ENCODE results near the gene CALML3.

Gene CALML3

GRCh38 chr10:5559642-5560141 lies 34.9 kb downstream of the CALML3 start:
- no peak for DNase-seq
- Mint-ChIP-seq H3K9me3 (no peaks in the 10 kb centered on the region), H3K36me3 (ENCODE audit: insufficient read depth) (no peaks in the 10 kb centered on the region), H3K27me3 (peaks cover 19 to 57% of the 10 kb centered on the region in 2 donors), H3K27ac (no peak overlapping the region), H3K4me3 (no peak overlapping the region), H3K4me1 (ENCODE audit: low read depth in 2 of 2) (peaks cover 0 to 7% of the 10 kb centered on the region in 2 donors)
- no peak for ATAC-seq (replicated peaks)

GRCh38 chr10:5560142-5560816 lies 35.5 kb downstream of the CALML3 start:
- no peak overlapping the region for H3K4me3 Mint-ChIP-seq
- H3K36me3 Mint-ChIP-seq (ENCODE audit: insufficient read depth), result no peaks in the 10 kb centered on the region
- DNase-seq (no peak), ATAC-seq (replicated peaks) (no peak)
- no peaks in the 10 kb centered on the region for H3K9me3 Mint-ChIP-seq
- peaks cover 0 to 13% of the 10 kb centered on the region in 2 donors for H3K4me1 Mint-ChIP-seq (ENCODE audit: low read depth in 2 of 2)
- peaks cover 24 to 62% of the 10 kb centered on the region in 2 donors for H3K27me3 Mint-ChIP-seq
- no peak overlapping the region for H3K27ac Mint-ChIP-seq

DNA sequence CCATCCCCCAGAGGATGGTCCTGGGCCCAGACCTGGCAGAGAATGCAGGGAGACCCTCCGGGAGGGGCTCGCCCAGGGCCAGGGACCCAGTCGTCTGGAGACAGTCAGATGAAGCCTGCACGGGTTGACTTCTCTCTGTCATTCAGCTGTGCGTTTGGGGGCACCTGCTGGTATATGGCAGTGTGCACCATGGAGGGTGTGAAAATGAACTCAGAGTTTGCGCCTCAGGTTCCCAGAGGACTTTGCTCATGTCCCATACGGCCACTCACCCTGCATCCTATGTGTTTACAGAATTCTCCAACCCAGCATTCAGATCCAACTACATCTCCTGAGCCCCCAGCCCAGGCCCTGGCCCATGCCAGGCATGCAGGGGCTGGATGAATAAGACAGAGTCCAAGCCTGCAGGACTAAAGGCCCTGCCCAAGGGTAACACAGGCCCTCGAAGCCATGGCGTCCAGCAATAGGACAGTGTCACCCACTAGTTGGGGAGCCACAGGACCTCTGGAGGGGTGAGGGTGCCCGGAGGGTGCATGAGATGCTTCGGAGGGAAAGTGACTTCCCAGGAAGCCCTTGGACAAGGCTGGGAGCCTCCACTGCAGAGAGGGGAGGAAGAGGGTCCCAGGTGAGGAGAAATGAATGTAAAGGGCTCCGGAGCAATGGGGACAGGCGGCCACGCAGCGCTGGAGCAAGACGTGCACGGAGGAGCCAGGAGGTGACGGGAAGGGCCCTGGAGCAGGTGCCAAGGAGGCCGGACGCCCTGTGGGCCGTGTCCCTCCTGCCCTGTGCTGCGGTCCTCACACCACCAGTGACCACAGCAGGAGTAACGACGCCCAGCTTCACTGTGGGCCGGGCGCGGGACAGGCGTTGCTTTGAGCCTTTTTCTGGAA lies 36.3 kb downstream of the CALML3 start:
- peaks cover 0 to 13% of the 10 kb centered on the region in 2 donors for H3K4me1 Mint-ChIP-seq (ENCODE audit: low read depth in 2 of 2)
- DNase-seq, result no peak
- H3K9me3 Mint-ChIP-seq, result no peaks in the 10 kb centered on the region
- no peak overlapping the region for H3K27ac Mint-ChIP-seq
- H3K27me3 Mint-ChIP-seq, result peaks cover 24 to 66% of the 10 kb centered on the region in 2 donors
- no peaks in the 10 kb centered on the region for H3K36me3 Mint-ChIP-seq (ENCODE audit: insufficient read depth)
- H3K4me3 Mint-ChIP-seq, result no peak overlapping the region
- ATAC-seq (replicated peaks), result no peak

DNA sequence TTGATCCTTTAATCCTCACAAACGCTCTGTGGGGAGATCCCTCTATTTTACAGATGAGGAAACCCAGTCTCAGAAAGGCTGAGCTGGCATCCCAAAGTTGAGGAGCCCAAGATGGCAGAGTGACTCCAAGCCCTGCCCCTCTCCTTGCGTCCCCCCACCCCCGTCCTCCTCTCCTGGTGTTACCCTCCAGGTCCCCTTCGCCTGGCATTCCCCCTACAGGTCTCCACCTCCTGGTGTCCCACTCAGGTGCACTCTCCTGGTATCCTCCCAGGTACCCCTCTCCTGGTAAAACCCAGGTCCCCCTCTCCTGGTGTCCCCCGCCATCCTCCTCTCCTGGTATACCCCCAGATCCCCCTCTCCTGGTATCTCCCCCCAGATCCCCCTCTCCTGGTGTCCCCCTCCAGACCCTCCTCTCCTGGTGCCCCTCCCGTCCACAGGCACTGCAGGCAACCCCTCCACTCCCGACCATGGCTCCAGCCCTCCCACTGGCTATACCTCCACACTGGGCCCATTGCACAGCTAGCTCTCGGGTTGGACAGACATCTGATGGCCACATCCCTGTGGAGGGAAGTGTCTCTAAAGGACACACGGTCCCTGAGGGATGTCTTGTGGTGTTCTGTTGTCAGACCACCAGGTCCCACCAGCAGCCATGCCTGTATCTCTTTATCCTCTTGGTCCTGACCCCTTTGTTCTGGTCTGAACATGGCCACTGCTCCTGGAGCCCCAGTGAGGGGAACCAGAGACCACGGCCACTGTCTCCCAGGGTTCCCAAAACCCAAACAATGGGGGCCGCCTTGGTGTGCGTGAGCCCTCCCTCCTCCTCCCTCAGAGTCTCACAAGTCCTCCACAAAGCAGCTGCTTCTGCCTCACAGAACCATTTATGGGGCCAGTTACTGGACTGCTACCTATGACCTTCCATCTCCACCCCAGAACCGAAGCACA lies 37.2 kb downstream of the CALML3 start:
- H3K4me3 Mint-ChIP-seq, result no peak overlapping the region
- peaks cover 24 to 68% of the 10 kb centered on the region in 2 donors for H3K27me3 Mint-ChIP-seq
- no peak overlapping the region for H3K27ac Mint-ChIP-seq

GRCh38 chr10:5563321-5563961 lies 38.7 kb downstream of the CALML3 start:
- no peaks in the 10 kb centered on the region for H3K36me3 Mint-ChIP-seq (ENCODE audit: insufficient read depth)

More for the DNA sequence above, 37.2 kb downstream of the CALML3 start:
- H3K9me3 Mint-ChIP-seq, result no peaks in the 10 kb centered on the region
- no peak for DNase-seq
- no peaks in the 10 kb centered on the region for H3K36me3 Mint-ChIP-seq (ENCODE audit: insufficient read depth)
- ATAC-seq (replicated peaks), result no peak
- H3K4me1 Mint-ChIP-seq (ENCODE audit: low read depth in 2 of 2), result peaks cover 0 to 13% of the 10 kb centered on the region in 2 donors

GRCh38 chr10:5563991-5564536 lies 39.3 kb downstream of the CALML3 start:
- H3K9me3 Mint-ChIP-seq, result peaks cover 0 to 5% of the 10 kb centered on the region in 2 donors
- peaks cover 24 to 60% of the 10 kb centered on the region in 2 donors for H3K27me3 Mint-ChIP-seq
- peak in 2 of 3 experiments; percentile 10 to 21 for DNase-seq
- H3K4me3 Mint-ChIP-seq, result peak overlapping the region; percentile 74 to 83
- peak; percentile 75 for ATAC-seq (replicated peaks)
- H3K36me3 Mint-ChIP-seq (ENCODE audit: insufficient read depth), result no peaks in the 10 kb centered on the region
- H3K4me1 Mint-ChIP-seq (ENCODE audit: low read depth in 2 of 2), result peaks cover 0 to 13% of the 10 kb centered on the region in 2 donors
- peak overlapping the region; percentile 78 to 88 for H3K27ac Mint-ChIP-seq

More at GRCh38 chr10:5563321-5563961, 38.7 kb downstream of the CALML3 start:
- Mint-ChIP-seq H3K27me3 (peaks cover 24 to 60% of the 10 kb centered on the region in 2 donors), H3K4me3 (no peak overlapping the region), H3K9me3 (no peaks in the 10 kb centered on the region), H3K27ac (peak overlapping the region; percentile 78 to 88), H3K4me1 (ENCODE audit: low read depth in 2 of 2) (peaks cover 0 to 13% of the 10 kb centered on the region in 2 donors)
- DNase-seq (no peak), ATAC-seq (replicated peaks) (no peak)

DNA sequence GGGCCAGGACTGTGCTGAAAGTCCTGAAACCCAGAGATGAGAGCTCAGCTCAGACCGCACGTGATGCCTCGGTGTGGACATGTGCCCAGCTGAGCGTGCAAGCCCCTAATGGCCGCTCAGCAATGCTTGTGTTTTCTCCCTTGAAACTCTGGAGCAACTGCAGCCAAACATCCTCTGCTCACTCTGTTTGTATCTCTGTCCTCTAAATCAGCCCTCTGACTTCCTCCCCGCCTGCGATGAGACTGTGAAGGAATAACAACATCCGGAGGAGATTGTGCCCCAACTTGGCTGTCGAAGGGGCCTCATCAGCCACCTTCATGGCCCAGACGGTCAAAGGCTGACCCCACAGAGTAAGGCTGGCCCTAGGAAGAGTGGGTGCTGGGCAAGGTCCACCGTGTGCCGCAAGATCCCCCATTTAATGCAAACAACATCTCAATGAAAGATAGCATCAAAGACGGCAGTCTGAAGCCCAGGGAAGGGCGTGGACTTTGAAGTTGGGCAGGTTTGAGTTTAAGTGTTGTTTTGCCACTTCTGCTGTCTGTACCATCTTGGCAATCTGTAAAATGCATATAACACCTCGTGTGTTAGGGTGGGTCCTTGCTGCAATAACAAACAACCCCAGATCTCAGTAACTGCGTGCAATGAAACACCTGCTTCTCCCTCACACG lies 39.9 kb downstream of the CALML3 start:
- peak; percentile 61 for ATAC-seq (replicated peaks)
- Mint-ChIP-seq H3K9me3 (peaks cover 0 to 9% of the 10 kb centered on the region in 2 donors), H3K27me3 (peaks cover 24 to 55% of the 10 kb centered on the region in 2 donors), H3K36me3 (ENCODE audit: insufficient read depth) (no peaks in the 10 kb centered on the region), H3K27ac (peak overlapping the region; percentile 78 to 88), H3K4me1 (ENCODE audit: low read depth in 2 of 2) (peaks cover 0 to 15% of the 10 kb centered on the region in 2 donors), H3K4me3 (peak overlapping the region; percentile 74 to 83)
- DNase-seq, result no peak

DNA sequence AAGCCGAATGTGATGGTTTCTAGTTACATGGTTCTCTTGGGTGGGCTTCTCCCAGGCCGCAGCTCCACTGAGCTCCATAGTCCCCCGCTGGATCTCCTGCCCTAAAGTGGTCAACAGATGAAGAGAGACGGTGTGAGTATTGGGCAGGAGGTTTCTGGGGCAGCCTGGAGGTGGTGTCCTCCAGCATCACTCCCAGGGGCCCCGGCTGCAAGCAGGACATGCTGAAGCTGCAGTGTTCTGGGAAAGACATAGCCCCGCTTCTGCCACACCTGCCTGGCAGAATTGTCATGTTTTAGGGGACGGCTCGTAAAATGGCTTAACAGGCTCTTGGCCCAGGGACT lies 40.4 kb downstream of the CALML3 start:
- peak overlapping the region; percentile 78 to 88 for H3K27ac Mint-ChIP-seq
- no peaks in the 10 kb centered on the region for H3K36me3 Mint-ChIP-seq (ENCODE audit: insufficient read depth)
- H3K9me3 Mint-ChIP-seq, result peaks cover 0 to 9% of the 10 kb centered on the region in 2 donors
- H3K27me3 Mint-ChIP-seq, result peaks cover 20 to 52% of the 10 kb centered on the region in 2 donors
- ATAC-seq (replicated peaks) (no peak), DNase-seq (no peak)
- peaks cover 0 to 15% of the 10 kb centered on the region in 2 donors for H3K4me1 Mint-ChIP-seq (ENCODE audit: low read depth in 2 of 2)
- peak overlapping the region; percentile 74 to 83 for H3K4me3 Mint-ChIP-seq

DNA sequence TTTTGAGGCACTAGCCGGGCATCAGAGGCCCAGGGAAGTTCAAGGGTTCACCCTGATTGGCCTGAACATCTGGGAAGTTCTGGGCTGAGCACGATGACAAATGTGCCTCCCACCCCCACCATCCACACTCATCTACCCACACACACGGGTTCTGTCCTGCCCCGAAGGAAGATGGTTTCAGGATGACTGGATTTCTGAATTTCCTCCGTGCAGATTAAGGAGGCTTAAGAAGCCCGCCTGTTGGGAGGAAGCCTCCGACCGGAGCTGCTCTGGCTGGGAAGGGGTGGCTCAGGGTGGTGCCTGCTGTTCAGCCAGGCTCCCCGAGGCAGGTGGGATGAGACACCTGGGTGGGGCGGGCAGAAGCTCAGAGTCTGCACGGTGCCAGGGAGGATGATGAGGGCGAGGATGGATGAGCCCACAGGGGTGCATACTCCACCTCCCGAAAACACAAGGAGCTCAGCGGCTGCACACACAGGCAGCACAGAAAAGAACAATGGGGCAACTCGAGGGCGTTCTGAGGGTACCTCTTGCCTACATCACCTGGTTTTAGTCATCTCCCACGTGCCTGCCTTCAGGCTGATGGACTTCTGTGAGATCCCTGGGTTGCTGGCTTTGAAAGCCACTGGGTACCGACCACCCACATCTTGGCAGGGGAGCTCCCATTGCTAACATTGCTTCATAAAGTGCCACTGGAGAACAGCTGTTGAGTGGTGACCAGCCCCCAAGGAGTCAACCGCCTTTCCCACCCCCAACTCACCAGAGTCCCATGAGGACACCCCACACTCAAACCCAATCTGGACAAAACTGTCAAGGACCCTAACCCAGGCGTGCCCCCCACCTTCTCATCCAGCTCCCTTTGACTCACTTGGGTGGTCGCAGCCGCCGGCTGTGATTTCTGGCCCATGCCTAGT lies 41.2 kb downstream of the CALML3 start:
- Mint-ChIP-seq H3K4me3 (no peak overlapping the region), H3K27ac (peak overlapping the region in 1 of 2 donors; percentile 44), H3K36me3 (ENCODE audit: insufficient read depth) (no peaks in the 10 kb centered on the region), H3K9me3 (peaks cover 0 to 9% of the 10 kb centered on the region in 2 donors), H3K27me3 (peaks cover 17 to 46% of the 10 kb centered on the region in 2 donors), H3K4me1 (ENCODE audit: low read depth in 2 of 2) (peaks cover 0 to 15% of the 10 kb centered on the region in 2 donors)
- DNase-seq (no peak), ATAC-seq (replicated peaks) (no peak)

GRCh38 chr10:5566614-5567013 lies 41.9 kb downstream of the CALML3 start:
- DNase-seq, result no peak
- H3K27me3 Mint-ChIP-seq, result peaks cover 17 to 41% of the 10 kb centered on the region in 2 donors
- no peaks in the 10 kb centered on the region for H3K36me3 Mint-ChIP-seq (ENCODE audit: insufficient read depth)
- H3K4me1 Mint-ChIP-seq (ENCODE audit: low read depth in 2 of 2), result peaks cover 0 to 15% of the 10 kb centered on the region in 2 donors
- H3K9me3 Mint-ChIP-seq, result peaks cover 0 to 9% of the 10 kb centered on the region in 2 donors
- no peak overlapping the region for H3K4me3 Mint-ChIP-seq
- peak overlapping the region in 1 of 2 donors; percentile 44 for H3K27ac Mint-ChIP-seq
- no peak for ATAC-seq (replicated peaks)

DNA sequence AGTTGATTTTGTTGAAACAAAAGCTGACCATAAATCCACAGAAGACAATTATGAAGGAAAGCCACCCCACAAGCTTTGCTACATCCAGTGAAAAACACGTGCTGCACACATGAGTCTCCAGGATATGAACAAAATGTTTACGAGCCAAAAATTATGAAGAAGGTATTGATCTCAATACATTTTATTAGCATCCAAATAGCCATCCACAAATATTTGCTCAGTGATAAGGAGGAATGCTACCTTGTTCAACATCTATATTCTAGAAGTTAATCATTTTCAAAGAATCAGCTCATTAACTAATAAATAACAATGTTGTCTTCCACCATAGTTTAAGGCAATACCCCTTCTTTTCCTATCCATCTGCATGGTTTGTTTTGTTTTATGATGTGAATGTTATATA lies 42.7 kb downstream of the CALML3 start:
- DNase-seq (no peak), ATAC-seq (replicated peaks) (no peak)
- H3K4me1 Mint-ChIP-seq (ENCODE audit: low read depth in 2 of 2), result peaks cover 0 to 15% of the 10 kb centered on the region in 2 donors
- peaks cover 14 to 37% of the 10 kb centered on the region in 2 donors for H3K27me3 Mint-ChIP-seq
- H3K27ac Mint-ChIP-seq, result no peak overlapping the region
- H3K36me3 Mint-ChIP-seq (ENCODE audit: insufficient read depth), result no peaks in the 10 kb centered on the region
- peaks cover 0 to 9% of the 10 kb centered on the region in 2 donors for H3K9me3 Mint-ChIP-seq
- H3K4me3 Mint-ChIP-seq, result no peak overlapping the region
